GM23248 (cell line): ENCODE measurements around the gene SOX6. TPM values are rescaled to one million over a fixed set of nuclear protein-coding genes. Genes with fewer than 3 reads are reported as not detected.

Experiments
- DNase-seq: peaks from one replicate; pipeline ENCODE4 v3.0.0-alpha.2; 2015
- H2AFZ ChIP-seq: fragments of 200-600 bp; sonication (generic); 2 replicates; pipeline ENCODE4 v1.6.1; 2016; ENCODE audit warnings: antibody characterized with exemption
- H3F3A ChIP-seq: fragments of 200-600 bp; sonication (generic); 2 replicates; pipeline ENCODE4 v1.6.1; 2016; ENCODE audit warnings: mild to moderate bottlenecking, antibody characterized with exemption, mixed run types; ENCODE audit not compliant: insufficient read depth
- H3K27ac ChIP-seq: fragments of 200-600 bp; sonication (generic); 2 replicates; pipeline ENCODE4 v1.5.1; 2016; ENCODE audit warnings: mild to moderate bottlenecking
- H3K27me3 ChIP-seq: fragments of 200-600 bp; sonication (generic); replicated peaks from 2 replicates; pipeline ENCODE4 v1.6.1; 2016; ENCODE audit warnings: mild to moderate bottlenecking; ENCODE audit not compliant: insufficient read depth
- H3K36me3 ChIP-seq: fragments of 200-600 bp; sonication (generic); 2 replicates; pipeline ENCODE4 v1.6.1; 2016; ENCODE audit warnings: low read depth, mild to moderate bottlenecking
- H3K4me1 ChIP-seq: fragments of 200-600 bp; sonication (generic); 2 replicates; pipeline ENCODE4 v1.6.1; 2016; ENCODE audit warnings: mild to moderate bottlenecking; ENCODE audit not compliant: insufficient read depth
- H3K4me2 ChIP-seq: fragments of 200-600 bp; sonication (generic); one replicate; pipeline ENCODE4 v1.6.1; 2016; ENCODE audit warnings: mild to moderate bottlenecking; ENCODE audit not compliant: unreplicated experiment
- H3K4me3 ChIP-seq: fragments of 200-600 bp; sonication (generic); 2 replicates; pipeline ENCODE4 v1.5.1; 2016; ENCODE audit warnings: mild to moderate bottlenecking
- H3K79me2 ChIP-seq: fragments of 200-600 bp; sonication (generic); 2 replicates; pipeline ENCODE4 v1.6.1; 2016; ENCODE audit warnings: mild to moderate bottlenecking; ENCODE audit not compliant: insufficient read depth
- H3K9ac ChIP-seq: fragments of 200-600 bp; sonication (generic); 2 replicates; pipeline ENCODE4 v1.6.1; 2016; ENCODE audit warnings: mild to moderate bottlenecking
- H3K9me2 ChIP-seq: fragments of 200-600 bp; sonication (generic); 2 replicates; pipeline ENCODE4 v1.6.1; 2016; ENCODE audit warnings: mixed run types, mild to moderate bottlenecking, moderate library complexity; ENCODE audit not compliant: insufficient read depth
- H3K9me3 ChIP-seq: fragments of 200-600 bp; sonication (generic); one replicate; pipeline ENCODE4 v1.6.1; 2017; ENCODE audit warnings: low read depth
- H4K20me1 ChIP-seq: fragments of 200-600 bp; sonication (generic); 2 replicates; pipeline ENCODE4 v1.6.0; 2016; ENCODE audit not compliant: insufficient read depth
- EZH2 ChIP-seq: fragments of 200-600 bp; sonication (generic); IDR thresholded peaks from 2 replicates; pipeline ENCODE4 v1.6.1; 2018; ENCODE audit warnings: antibody characterized with exemption, mild to moderate bottlenecking; ENCODE audit not compliant: insufficient read depth, poor library complexity, severe bottlenecking
- EZH2phosphoT487 ChIP-seq: fragments of 200-600 bp; sonication (generic); IDR thresholded peaks from 2 replicates; pipeline ENCODE4 v1.6.1; 2018; ENCODE audit warnings: antibody characterized with exemption, moderate library complexity, mild to moderate bottlenecking, low read depth; ENCODE audit not compliant: insufficient read depth
- WGBS, 2 experiments: methylation state at CpG; one replicate each; pipeline ENCODE4 v1.1.6; 2015 to 2017; ENCODE audit warnings: low lambda C conversion rate in 2 of 2, low coverage in 1 of 2; ENCODE audit errors: missing lambda C conversion rate in 2 of 2; 5-methylcytosine and 5-hydroxymethylcytosine counted together
- in situ Hi-C: fragments of 300-500 bp; cut with MboI; formaldehyde crosslinking; loops from 2 replicates; pipeline ENCODE4 v1.15.0; 2020
- polyA plus RNA-seq: library from polyadenylated mRNA; unstranded; fragments of >200 nt; fragmentation: Nextera tagmentation; extraction: Ambion mirVana; gene quantifications from 2 replicates; pipeline ENCODE4 v1.2.1, GENCODE V29; 2016
- total RNA-seq: library from RNA; depleted of rRNA; stranded (reverse); fragments of >200 nt; shearing (Covaris generic); gene quantifications from 2 replicates; pipeline ENCODE4 v1.2.3, GENCODE V29; 2014

Gene SOX6
- total and polyA plus RNA-seq, 2 experiments from 2014 or later: under 0.01 to 0.49 TPM

GRCh38 chr11:16136792-16137390 is 219.5 kb downstream of the SOX6 start:
- no peak for DNase-seq
- TF ChIP-seq EZH2 (no peak), EZH2phosphoT487 (no peak)

GRCh38 chr11:16133867-16134266 is 222.5 kb downstream of the SOX6 start:
- H3K27me3 ChIP-seq: no peaks in the 10 kb centered on the region
- no peak overlapping the region for H2AFZ ChIP-seq
- no peak overlapping the region for H3K9ac ChIP-seq
- in situ Hi-C loops: no loop called here
- H3K4me3 ChIP-seq: no peak overlapping the region
- H3K9me3 ChIP-seq: no peaks in the 10 kb centered on the region
- H3K4me1 ChIP-seq: no peaks in the 10 kb centered on the region
- H3F3A ChIP-seq: no peaks in the 10 kb centered on the region
- H3K27ac ChIP-seq: no peak overlapping the region
- TF ChIP-seq EZH2 (no peak), EZH2phosphoT487 (no peak)
- H3K36me3 ChIP-seq: no peaks in the 10 kb centered on the region
- H3K79me2 ChIP-seq: no peaks in the 10 kb centered on the region
- H4K20me1 ChIP-seq: no peaks in the 10 kb centered on the region
- H3K4me2 ChIP-seq: no peak overlapping the region
- peak; percentile 2 for DNase-seq
- WGBS, 2 experiments: 60 to 61% methylated on average over 3 of the region's 3 CpGs
- no peaks in the 10 kb centered on the region for H3K9me2 ChIP-seq

More at GRCh38 chr11:16136792-16137390, 219.5 kb downstream of the SOX6 start:
- Histone ChIP-seq H4K20me1 (no peaks in the 10 kb centered on the region), H3K4me1 (no peaks in the 10 kb centered on the region), H2AFZ (no peak overlapping the region), H3K9ac (no peak overlapping the region), H3K36me3 (no peaks in the 10 kb centered on the region), H3K4me3 (no peak overlapping the region), H3K9me2 (no peaks in the 10 kb centered on the region), H3K9me3 (no peaks in the 10 kb centered on the region), H3K27me3 (no peaks in the 10 kb centered on the region), H3F3A (no peaks in the 10 kb centered on the region), H3K79me2 (no peaks in the 10 kb centered on the region), H3K4me2 (no peak overlapping the region), H3K27ac (no peak overlapping the region)
- 55 to 59% methylated on average over 5 of the region's 5 CpGs for WGBS, 2 experiments
- in situ Hi-C loops: no loop called here

GRCh38 chr11:16127732-16128131 is 228.6 kb downstream of the SOX6 start:
- no peak overlapping the region for H2AFZ ChIP-seq
- H3K4me2 ChIP-seq: no peak overlapping the region
- H3K36me3 ChIP-seq: no peaks in the 10 kb centered on the region
- DNase-seq: no peak
- H3F3A ChIP-seq: no peaks in the 10 kb centered on the region
- H3K9me2 ChIP-seq: no peaks in the 10 kb centered on the region
- no peaks in the 10 kb centered on the region for H4K20me1 ChIP-seq
- H3K27ac ChIP-seq: no peak overlapping the region
- H3K9ac ChIP-seq: no peak overlapping the region
- in situ Hi-C loops: no loop called here
- H3K9me3 ChIP-seq: no peaks in the 10 kb centered on the region
- no peak overlapping the region for H3K4me3 ChIP-seq
- H3K79me2 ChIP-seq: no peaks in the 10 kb centered on the region
- no peaks in the 10 kb centered on the region for H3K4me1 ChIP-seq
- no peak for TF ChIP-seq EZH2
- TF ChIP-seq EZH2phosphoT487: no peak
- no peaks in the 10 kb centered on the region for H3K27me3 ChIP-seq

GRCh38 chr11:16126362-16126761 is 230.0 kb downstream of the SOX6 start:
- Histone ChIP-seq H2AFZ (no peak overlapping the region), H3K4me3 (no peak overlapping the region), H3F3A (no peaks in the 10 kb centered on the region), H3K79me2 (no peaks in the 10 kb centered on the region), H3K36me3 (no peaks in the 10 kb centered on the region), H4K20me1 (no peaks in the 10 kb centered on the region), H3K27ac (no peak overlapping the region), H3K9me3 (no peaks in the 10 kb centered on the region), H3K27me3 (no peaks in the 10 kb centered on the region), H3K9me2 (no peaks in the 10 kb centered on the region), H3K4me2 (no peak overlapping the region), H3K4me1 (no peaks in the 10 kb centered on the region), H3K9ac (no peak overlapping the region)
- in situ Hi-C loops: no loop called here
- TF ChIP-seq EZH2: no peak
- no peak for TF ChIP-seq EZH2phosphoT487
- no peak for DNase-seq

DNA sequence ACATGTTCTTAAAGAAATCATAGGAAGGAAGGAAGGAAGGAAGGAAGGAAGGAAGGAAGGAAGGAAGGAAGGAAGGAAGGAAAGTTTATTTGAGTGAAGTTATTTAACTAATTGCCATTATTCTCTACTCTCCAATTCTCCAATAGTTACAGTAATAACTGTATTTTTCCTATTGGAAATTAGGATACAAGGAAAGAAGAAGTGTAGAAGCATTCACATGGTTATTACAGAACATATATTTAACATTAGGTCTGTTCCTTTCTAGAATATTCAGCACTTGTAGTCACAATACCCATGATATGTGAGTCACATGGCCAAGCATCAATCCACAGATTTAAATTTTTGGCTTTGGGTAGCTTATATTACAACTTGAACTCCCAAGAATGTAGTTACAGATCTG is 230.6 kb downstream of the SOX6 start:
- DNase-seq: no peak
- H3K79me2 ChIP-seq: no peaks in the 10 kb centered on the region
- in situ Hi-C loops: no loop called here
- no peak overlapping the region for H3K4me2 ChIP-seq
- no peaks in the 10 kb centered on the region for H3K4me1 ChIP-seq
- H3K27ac ChIP-seq: no peak overlapping the region
- H3K9ac ChIP-seq: no peak overlapping the region
- no peaks in the 10 kb centered on the region for H3K36me3 ChIP-seq
- no peak overlapping the region for H2AFZ ChIP-seq
- no peaks in the 10 kb centered on the region for H3K9me3 ChIP-seq
- H3F3A ChIP-seq: no peaks in the 10 kb centered on the region
- no peaks in the 10 kb centered on the region for H3K27me3 ChIP-seq
- no peaks in the 10 kb centered on the region for H3K9me2 ChIP-seq
- no peaks in the 10 kb centered on the region for H4K20me1 ChIP-seq
- H3K4me3 ChIP-seq: no peak overlapping the region
- TF ChIP-seq EZH2 (no peak), EZH2phosphoT487 (no peak)
